ENCODE results near the gene GAB2. TPM values are rescaled to one million over a fixed set of nuclear protein-coding genes. Genes with fewer than 3 reads are reported as not detected.

The GAB2 gene
- total and polyA plus RNA-seq, 2 of the 13 experiments (the other 11 are each of a cell fraction or from before 2014, with no cell fraction given): 4.1 to 8.6 TPM

- H4K20me1 ChIP-seq (ENCODE audit: insufficient read depth, low read length): no peaks in the 10 kb centered on the region
- BruUV-seq (replicated peaks): no TSS peak
- ChIA-PET POLR2A (no interaction called here), CTCF (ENCODE audit: low intra/inter-chr PET ratio, low total read pairs) (no interaction called here)
- H3K4me3 ChIP-seq (replicated peaks in 1 of 3; ENCODE audit: insufficient read depth in 1 of 3, low read depth in 2 of 3, low read length in 3 of 3): no peak overlapping the region
- H3K79me2 ChIP-seq (ENCODE audit: insufficient read depth, low read length): no peaks in the 10 kb centered on the region
- no peak for DNase-seq (ENCODE audit: low spot score)
- ATAC-seq: no peak
- intact Hi-C loops (cut with micrococcal nuclease; ENCODE audit: unreplicated experiment) (no loop called here), in situ Hi-C loops (cut with HindIII; ENCODE audit: extremely low pct_ligation_motif_present, low pct_unique_long_range_greater_than_20kb) (no loop called here)
- H3K4me1 ChIP-seq (ENCODE audit: insufficient read depth, low read length): peaks cover 15% of the 10 kb centered on the region
- no peaks in the 10 kb centered on the region for H3K9me3 ChIP-seq (ENCODE audit: low read length)
- FAIRE-seq: no peak
- WGBS (ENCODE audit: low lambda C conversion rate): 97% methylated on average over 8 of the region's 8 CpGs
- peaks cover 2 to 8% of the 10 kb centered on the region in 2 experiments; a peak in 4 of 5 replicates for H3K36me3 ChIP-seq (replicated peaks in 1 of 2; ENCODE audit: control insufficient read depth in 1 of 2, insufficient read depth in 2 of 2, low read length in 2 of 2)
- no peaks in the 10 kb centered on the region for H3K27me3 ChIP-seq (ENCODE audit: control insufficient read depth in 1 of 2, insufficient read depth in 2 of 2, low read length in 2 of 2)
- H3K27ac ChIP-seq (ENCODE audit: extremely low read length, insufficient read depth, low read length): no peak overlapping the region
- H3K9ac ChIP-seq (ENCODE audit: insufficient read depth, low read depth, low read length): no peak overlapping the region
- TF ChIP-seq TFDP1 (CRISPR knock-in tag; IDR thresholded peaks at IDR 0.05; ENCODE audit: borderline replicate concordance): no peak
- TF ChIP-seq NRL (CRISPR knock-in tag; IDR thresholded peaks at IDR 0.05; ENCODE audit: borderline replicate concordance): no peak
- no peak for TF ChIP-seq PAWR (CRISPR knock-in tag; IDR thresholded peaks at IDR 0.05; ENCODE audit: borderline replicate concordance)
- TF ChIP-seq ZNF446 (CRISPR knock-in tag; IDR thresholded peaks at IDR 0.05): no peak
- TF ChIP-seq MTERF4 (CRISPR knock-in tag; IDR thresholded peaks at IDR 0.05): no peak
- TF ChIP-seq ZBTB10 (CRISPR knock-in tag; IDR thresholded peaks at IDR 0.05; ENCODE audit: borderline replicate concordance): no peak
- no peak for TF ChIP-seq ZNF224 (CRISPR knock-in tag; IDR thresholded peaks at IDR 0.05)
- TF ChIP-seq ZNF557 (CRISPR knock-in tag; IDR thresholded peaks at IDR 0.05): no peak
- no peak for TF ChIP-seq IRF1 (CRISPR knock-in tag; IDR thresholded peaks at IDR 0.05; ENCODE audit: low read depth)
- no peak for TF ChIP-seq GATA4 (IDR thresholded peaks at IDR 0.05; ENCODE audit: borderline replicate concordance, low read depth)
- TF ChIP-seq HMG20A (CRISPR knock-in tag; IDR thresholded peaks at IDR 0.05; ENCODE audit: borderline replicate concordance): no peak
- no peak overlapping the region for H3K4me2 ChIP-seq (ENCODE audit: low read depth, low read length)
- H2AFZ ChIP-seq (ENCODE audit: low read length): no peak overlapping the region
Measured at GRCh38 chr11:78250099-78250498, 167.5 kb downstream of the GAB2 start.
